Suprapubic skin (tissue), 4 donors: ENCODE data around the gene PSMA1.

Experiments
- CTCF ChIP-seq, 2 donors: fragments of 200-600 bp in 1 of 2; fragments of 450-650 bp in 1 of 2; sonication (generic) in 1 of 2; IDR thresholded peaks; one replicate each; pipeline ENCODE4 v1.5.1; 2016 to 2019; ENCODE audit warnings: antibody characterized with exemption in 2 of 2, mild to moderate bottlenecking in 1 of 2, moderate library complexity in 1 of 2
- EP300 ChIP-seq: sonication (generic); formaldehyde crosslinking; IDR thresholded peaks from one replicate; pipeline ENCODE4 v1.6.1; 2017; ENCODE audit warnings: antibody characterized with exemption
- POLR2A ChIP-seq, 2 donors: fragments of 450-650 bp; IDR thresholded peaks; one replicate each; pipeline ENCODE4 v1.6.1; 2017; ENCODE audit warnings: antibody characterized with exemption in 2 of 2, mild to moderate bottlenecking in 2 of 2, moderate library complexity in 2 of 2
- POLR2AphosphoS5 ChIP-seq, 3 donors: sonication (generic); formaldehyde crosslinking; IDR thresholded peaks; one replicate each; pipeline ENCODE4 v1.6.1; 2017; ENCODE audit warnings: antibody characterized with exemption in 3 of 3

GRCh38 chr11:14529951-14530350, 9.8 kb upstream of the PSMA1 start:
- TF ChIP-seq POLR2A (IDR thresholded peaks at IDR 0.05) (no peak), CTCF (IDR thresholded peaks at IDR 0.05) (no peak), POLR2AphosphoS5 (IDR thresholded peaks at IDR 0.05) (no peak), EP300 (no peak)
